HG03442 (cell line): Measurements from ENCODE around the gene NLRP14.

Experiments
- ATAC-seq: cut with Tn5 transposase; IDR thresholded peaks from one replicate; pipeline ENCODE4 v1.9.1; 2021; ENCODE audit warnings: mild to moderate bottlenecking, moderate library complexity; ENCODE audit not compliant: unreplicated experiment

Gene NLRP14, protein sequence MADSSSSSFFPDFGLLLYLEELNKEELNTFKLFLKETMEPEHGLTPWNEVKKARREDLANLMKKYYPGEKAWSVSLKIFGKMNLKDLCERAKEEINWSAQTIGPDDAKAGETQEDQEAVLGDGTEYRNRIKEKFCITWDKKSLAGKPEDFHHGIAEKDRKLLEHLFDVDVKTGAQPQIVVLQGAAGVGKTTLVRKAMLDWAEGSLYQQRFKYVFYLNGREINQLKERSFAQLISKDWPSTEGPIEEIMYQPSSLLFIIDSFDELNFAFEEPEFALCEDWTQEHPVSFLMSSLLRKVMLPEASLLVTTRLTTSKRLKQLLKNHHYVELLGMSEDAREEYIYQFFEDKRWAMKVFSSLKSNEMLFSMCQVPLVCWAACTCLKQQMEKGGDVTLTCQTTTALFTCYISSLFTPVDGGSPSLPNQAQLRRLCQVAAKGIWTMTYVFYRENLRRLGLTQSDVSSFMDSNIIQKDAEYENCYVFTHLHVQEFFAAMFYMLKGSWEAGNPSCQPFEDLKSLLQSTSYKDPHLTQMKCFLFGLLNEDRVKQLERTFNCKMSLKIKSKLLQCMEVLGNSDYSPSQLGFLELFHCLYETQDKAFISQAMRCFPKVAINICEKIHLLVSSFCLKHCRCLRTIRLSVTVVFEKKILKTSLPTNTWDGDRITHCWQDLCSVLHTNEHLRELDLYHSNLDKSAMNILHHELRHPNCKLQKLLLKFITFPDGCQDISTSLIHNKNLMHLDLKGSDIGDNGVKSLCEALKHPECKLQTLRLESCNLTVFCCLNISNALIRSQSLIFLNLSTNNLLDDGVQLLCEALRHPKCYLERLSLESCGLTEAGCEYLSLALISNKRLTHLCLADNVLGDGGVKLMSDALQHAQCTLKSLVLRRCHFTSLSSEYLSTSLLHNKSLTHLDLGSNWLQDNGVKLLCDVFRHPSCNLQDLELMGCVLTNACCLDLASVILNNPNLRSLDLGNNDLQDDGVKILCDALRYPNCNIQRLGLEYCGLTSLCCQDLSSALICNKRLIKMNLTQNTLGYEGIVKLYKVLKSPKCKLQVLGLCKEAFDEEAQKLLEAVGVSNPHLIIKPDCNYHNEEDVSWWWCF

GRCh38 chr11:7020183-7020917 lies at the start of gene NLRP14, which contains the start of gene ZNF214:
Gene NLRP14, plus strand, starts transcription at chr11:7020479. Its CDS starts 18,108 bp downstream, at chr11:7038587.
Gene ZNF214, minus strand, starts transcription at chr11:7020346. Its CDS starts 17,511 bp downstream, at chr11:7002835.
- peak; percentile 73 for ATAC-seq

DNA sequence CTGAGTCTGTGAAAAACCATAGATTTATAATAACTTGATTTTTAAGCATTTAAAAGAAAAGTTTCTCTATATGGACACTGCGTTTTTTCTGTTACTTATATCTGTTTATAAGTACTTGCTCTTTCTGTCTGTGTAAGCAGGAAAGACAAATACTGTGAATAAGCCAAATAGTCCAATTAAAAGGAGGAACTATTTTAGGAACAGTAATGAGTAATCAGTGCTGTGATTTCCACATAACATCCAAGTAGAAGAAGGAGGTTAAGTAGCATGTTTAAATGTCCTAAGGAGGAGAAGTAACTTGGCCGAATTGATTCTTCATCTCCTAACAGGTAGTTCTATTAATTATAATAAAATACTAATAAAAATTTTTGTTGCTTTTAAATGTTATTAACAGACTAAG lies 40.9 kb upstream of the NLRP14 start:
- no peak for ATAC-seq

- ATAC-seq, result no peak
Observed at GRCh38 chr11:6986487-6986886, 33.8 kb upstream of the NLRP14 start.

DNA sequence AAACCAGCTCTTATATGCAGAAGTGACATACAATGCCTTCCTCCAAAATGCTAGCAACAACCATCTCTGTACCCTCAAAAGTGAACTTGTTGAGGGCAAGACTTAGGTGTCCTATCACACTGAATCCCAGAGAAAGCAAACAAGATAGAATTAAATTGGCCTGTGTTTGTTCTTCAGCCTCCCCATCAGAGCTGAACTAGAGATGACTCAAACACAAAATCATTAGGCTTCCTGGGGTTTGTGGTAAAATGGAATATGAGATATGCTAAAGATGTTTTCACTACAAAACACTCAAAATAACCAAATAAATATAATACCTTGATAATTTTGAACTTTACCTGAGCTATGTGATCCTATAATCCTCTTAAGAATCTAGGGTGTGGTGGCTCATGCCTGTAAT lies 31.8 kb upstream of the NLRP14 start:
- ATAC-seq, result no peak

- no peak for ATAC-seq
Observed at GRCh38 chr11:6991227-6991626, 29.1 kb upstream of the NLRP14 start.

DNA sequence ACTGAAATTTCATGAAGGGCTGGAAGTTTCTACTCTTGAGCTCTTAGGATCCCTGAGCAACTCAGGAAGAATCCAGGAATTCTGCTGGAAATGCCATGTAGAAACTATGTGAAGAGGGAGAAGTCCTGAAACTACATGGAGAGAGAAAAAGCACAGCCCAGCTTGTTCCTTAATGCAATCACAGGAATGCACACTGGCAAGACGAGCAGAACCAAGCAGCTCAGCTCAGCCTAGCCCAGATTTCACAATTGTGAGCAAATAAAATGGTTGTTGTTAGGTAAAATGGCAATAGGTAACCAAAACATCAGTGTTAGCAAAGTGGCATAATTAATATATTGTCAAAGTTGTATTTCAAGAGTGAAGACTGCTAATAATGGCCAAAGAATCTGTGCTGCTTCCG lies 28.3 kb upstream of the NLRP14 start:
- no peak for ATAC-seq

- no peak for ATAC-seq
Observed at GRCh38 chr11:6992457-6993417, 27.5 kb upstream of the NLRP14 start.

- ATAC-seq, result no peak
Observed at GRCh38 chr11:6995703-6996102, 24.6 kb upstream of the NLRP14 start.

DNA sequence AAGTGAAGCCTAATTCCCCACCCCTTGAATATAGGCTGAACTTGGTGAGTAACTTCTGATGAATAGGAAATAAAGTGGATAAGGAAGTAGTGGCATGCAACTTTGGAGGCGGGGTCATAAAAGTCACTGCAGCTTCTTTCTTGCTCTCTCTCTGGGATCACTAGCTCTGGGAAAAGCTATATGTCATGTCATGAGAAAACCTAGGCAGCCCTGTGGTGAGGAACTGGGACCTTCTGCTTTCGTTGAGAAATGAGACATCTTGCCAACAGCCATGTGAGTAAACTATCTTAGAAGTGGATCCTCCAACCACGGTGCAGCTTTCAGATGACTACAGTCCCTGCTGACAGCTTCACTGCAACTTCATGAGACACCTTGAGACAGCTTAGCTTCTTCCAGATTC lies 15.8 kb upstream of the NLRP14 start:
- peak; percentile 86 for ATAC-seq

DNA sequence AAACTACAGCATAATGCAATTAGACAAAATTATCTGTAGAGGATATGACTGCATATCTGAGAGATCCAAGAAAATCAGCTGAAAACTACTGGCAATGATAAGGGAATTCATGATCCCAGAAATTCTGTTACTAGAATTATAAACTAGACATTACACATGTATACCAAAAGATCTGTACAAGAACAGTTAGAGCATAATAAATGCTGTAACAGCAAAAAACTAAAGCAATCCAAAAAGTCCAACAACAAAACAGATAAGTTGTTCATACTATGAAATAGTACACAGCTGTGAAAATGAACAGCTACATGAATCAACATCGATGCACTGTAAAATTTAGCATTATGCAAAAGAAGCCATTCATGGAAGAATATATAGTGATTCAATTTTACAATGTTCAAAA lies 6.2 kb upstream of the NLRP14 start:
- ATAC-seq, result no peak

DNA sequence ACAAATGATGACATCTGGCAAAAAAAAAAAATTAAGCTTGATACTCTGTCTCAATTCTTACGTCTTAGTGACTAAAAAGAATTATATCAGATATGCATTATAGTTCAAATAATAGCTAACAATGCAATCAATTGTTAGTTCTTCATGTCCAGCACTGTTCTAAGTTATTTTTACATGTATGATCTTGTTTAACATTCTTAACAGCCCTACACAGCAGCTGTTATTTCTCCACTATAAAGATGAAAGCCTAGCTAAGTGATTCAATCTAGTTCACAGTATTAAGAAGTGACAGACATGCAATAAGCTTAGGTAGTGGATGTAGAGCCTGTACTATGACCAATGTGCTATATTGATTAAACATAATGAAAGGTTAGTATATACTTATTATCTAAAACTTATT lies 4.3 kb upstream of the NLRP14 start:
- no peak for ATAC-seq

- peak; percentile 32 for ATAC-seq
Observed at GRCh38 chr11:7019500-7020182, 638 bp upstream of the NLRP14 start.

GRCh38 chr11:7021318-7021717 lies 1.0 kb downstream of the NLRP14 start:
- ATAC-seq, result no peak

- no peak for ATAC-seq
Observed at GRCh38 chr11:7028141-7028540, 7.9 kb downstream of the NLRP14 start.

DNA sequence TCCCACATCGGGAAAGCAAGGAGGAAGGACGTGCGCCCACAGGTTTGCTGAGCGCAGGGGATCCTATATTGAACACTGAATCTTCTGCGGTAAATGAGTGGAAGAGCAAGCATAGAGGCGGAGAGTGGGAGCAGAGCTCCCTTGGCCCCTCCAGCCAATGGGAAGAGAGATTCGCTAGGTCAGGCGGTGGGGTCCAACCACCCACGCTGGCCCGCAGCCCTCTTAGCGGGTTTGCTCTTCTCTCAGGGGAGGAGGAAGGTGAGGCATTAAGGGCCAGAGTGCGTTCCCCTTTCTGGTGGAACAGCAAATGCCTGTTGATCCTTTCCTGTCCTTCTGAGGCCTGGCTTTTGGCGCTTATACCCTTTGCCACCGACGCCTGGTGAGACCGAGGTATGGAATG lies 10.6 kb downstream of the NLRP14 start:
- ATAC-seq, result no peak

DNA sequence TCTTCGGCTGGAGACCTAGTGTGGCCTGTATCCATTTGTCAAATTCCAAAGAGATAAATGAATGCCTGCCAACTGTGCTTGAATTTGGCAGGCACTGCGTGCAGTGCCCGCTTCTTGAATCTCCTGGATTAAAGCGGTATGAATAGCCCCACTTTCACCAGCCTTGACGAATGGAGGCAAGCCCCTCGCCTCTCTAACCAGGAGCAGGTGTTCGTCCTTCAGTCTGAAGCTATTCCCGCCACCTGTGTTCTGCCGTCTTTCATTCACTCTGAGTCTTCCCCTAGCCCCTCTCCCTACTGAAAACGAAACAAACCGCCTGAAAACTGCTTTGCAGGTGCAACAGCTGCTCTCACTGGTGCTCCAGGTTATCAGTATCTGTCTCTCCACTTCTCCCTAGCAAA lies 11.2 kb downstream of the NLRP14 start:
- no peak for ATAC-seq

DNA sequence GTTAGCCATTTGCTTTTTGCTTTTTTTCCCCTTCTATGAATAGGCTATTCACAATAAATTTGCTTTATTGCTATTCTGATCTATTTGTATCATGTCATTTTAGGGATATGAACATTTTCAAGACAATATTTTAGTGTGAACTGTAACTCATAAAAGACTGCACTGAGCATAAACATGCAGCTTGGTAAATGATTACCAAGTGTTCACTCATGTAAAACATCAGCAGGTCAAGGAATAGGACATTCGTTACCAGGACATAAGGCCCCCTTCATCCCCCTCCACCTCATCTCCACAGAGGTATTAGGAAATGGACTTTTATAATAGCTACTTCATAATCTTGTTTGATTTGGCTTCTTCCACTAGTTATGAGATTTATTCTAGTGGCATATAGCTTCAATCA lies 12.4 kb downstream of the NLRP14 start:
- no peak for ATAC-seq

GRCh38 chr11:7034019-7034418 lies 13.7 kb downstream of the NLRP14 start:
- no peak for ATAC-seq
